Epithelial cell of alveolus of lung (primary cell): Measurements from ENCODE around the gene ZNF212. TPM values are rescaled to one million over a fixed set of nuclear protein-coding genes. Genes with fewer than 3 reads are reported as not detected.

Experiments
- total RNA-seq: library from RNA; depleted of rRNA; stranded (reverse); fragments of >200 nt; gene quantifications from 2 replicates; pipeline ENCODE4 v1.2.1, GENCODE V29; 2015

Gene ZNF212
- 5.8 and 6.0 TPM in 2 replicates for total RNA-seq

DNA sequence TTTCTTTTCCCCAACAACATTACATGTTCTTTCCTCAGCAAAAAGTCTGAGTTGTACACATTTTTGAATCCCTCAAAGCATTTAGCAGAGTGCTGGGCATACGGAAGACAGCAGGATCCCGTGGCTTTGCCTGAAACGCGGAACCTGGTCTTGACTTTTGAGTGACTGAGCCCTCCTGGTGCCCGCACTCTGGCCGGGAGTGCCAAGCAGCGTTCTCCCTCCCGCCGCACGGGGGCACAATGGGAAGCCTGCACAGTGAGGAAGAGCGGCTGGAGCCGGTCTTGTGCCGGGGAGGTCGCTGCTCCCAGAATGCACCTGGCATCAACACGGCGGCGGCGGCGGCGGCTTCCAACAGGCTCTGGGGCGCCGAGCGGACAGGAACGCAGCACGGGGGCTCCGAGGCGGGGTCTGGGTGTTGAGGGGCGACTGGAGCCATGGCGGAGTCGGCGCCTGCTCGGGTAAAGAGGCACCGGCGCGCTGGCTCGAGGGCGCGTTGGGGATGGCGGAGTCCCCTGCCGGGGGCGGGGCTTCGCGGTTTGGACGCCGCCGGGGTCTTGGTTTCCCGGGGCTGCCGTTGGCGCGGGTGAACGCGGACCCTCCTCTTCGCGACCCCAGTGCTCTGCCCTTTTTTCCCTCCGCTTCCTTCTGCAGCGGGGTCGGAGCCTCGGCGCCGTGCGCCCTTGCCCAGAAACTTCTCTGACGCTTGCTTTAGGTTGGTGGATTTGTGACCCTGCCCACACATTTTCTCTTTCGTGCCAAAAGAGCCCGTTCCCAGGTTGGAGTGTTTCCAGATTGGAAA is at the start of gene ZNF212:
TSS of gene ZNF212 (plus strand) at position 307 of the 799 bp plus-strand sequence. CDS start at position 435, 128 bp downstream.

DNA sequence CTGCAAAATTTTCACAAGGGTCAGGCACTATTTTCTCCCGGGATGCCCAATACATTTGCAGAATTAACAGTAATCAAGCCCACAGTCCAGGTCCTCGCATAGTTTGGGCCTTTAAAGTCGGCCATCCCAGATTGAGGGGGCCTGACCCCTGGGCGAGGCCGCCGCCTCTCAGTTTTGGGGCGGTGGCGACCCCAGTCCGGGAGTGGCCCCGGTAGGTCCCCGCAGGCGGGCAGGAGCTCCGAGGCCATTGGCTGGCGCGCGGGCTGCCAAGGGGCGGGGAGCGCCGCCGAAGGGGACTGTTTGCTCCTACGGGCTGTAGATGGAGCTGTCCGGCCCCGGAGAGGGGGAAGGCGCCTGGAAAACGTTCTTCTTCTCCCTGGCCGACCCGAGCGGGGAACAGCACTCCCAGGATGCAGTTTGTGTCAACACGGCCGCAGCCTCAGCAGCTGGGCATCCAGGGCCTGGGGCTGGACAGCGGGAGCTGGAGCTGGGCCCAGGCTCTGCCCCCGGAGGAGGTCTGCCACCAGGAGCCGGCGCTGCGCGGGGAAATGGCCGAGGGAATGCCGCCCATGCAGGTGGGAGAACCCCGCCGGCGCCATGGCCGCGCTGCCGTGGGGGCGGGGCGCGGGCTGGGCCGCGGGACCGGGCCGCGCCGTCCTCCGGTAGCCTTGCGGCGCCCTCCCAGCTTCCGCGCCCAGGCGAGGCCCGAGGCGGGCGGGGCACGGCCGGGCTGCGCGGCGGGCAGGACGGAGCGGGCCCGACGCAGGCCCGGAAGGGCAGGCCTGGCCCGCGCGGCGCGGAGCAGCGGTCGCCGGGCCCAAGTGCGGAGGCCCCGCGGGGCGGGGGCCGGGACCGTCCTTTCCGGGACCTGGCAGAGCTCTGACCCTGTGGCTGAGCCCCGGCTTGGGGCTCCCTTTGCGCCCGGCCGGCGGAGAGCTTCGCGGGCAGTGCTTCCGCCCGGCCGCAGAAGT is 44.0 kb upstream of the ZNF212 start, which contains the start of gene ZNF282:
TSS of gene ZNF282 (plus strand) at position 367 of the 971 bp plus-strand sequence. CDS start at position 411, 44 bp downstream.

DNA sequence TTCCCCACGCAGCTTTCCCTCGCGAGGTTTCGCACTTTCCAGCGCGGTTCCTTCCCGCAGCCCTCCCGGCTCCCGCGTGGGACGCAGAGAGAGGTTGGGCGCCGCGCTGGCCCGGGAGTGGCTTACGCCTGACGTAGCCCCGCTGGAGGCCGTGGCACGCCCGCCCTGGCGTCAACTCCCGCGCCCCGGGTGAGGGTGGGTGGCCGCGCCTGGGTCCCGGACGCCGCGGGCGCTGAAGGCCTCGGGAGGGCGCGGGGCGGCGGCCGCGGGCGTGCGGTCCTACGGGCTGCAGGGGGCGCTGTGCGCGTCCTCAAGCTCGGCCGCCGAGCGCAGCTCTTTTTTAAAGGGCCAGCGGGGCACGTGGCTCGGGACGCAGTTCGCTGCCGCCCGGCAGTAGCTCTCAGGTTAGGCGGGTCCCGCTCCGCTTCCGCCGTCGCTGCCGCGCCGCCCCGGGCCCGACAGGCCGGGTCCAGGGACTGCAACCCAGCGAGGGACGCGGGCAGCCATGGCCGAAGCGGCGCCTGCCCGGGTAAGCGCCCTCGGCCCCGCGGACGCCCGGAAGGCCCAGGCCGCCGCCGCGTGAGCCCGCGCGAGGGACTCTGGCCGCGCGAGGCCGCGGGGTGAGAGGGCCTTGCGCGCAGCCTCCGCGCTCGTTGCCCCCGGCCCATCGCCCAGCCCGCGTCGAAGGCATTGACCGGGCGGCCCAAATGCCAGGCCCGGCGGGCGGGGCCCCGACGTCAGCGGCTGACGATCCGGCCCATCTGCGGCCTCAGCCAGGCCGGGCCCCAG is 22.6 kb downstream of the ZNF212 start, which contains the start of gene ZNF783:
TSS of gene ZNF783 (plus strand) at position 368 of the 789 bp plus-strand sequence. CDS start at position 506, 138 bp downstream.

Other genes starting within 250 kb of the ZNF212 start
- 186 and 471 TPM in 2 replicates for gene PDIA4, start 211.1 kb upstream of the ZNF212 start, total RNA-seq
- 5.3 and 6.4 TPM in 2 replicates for gene ZNF786, start 148.9 kb upstream of the ZNF212 start, total RNA-seq
- gene ZNF425, start 113.3 kb upstream of the ZNF212 start, total RNA-seq = 1.6 and 6.6 TPM in 2 replicates
- 13.1 and 40.8 TPM in 2 replicates for gene ZNF398, start 92.2 kb upstream of the ZNF212 start, total RNA-seq
- gene ZNF282, start 44.1 kb upstream of the ZNF212 start, total RNA-seq = 19.8 and 28.0 TPM in 2 replicates
- 5.8 and 10.0 TPM in 2 replicates for gene ZNF783, start 22.5 kb downstream of the ZNF212 start, total RNA-seq
- 8.7 and 12.3 TPM in 2 replicates for gene ZNF777, start 221.4 kb downstream of the ZNF212 start, total RNA-seq